ENCODE measurements around the gene THADA.
A peak's percentile ranks its signal among the peaks of the same experiment; 100 is the strongest.
"Not testable (repeated sequence)": the region's sequence is repeated elsewhere in the genome, so short reads cannot be mapped to it uniquely, and the experiment has no call there.

The THADA gene

GRCh38 chr2:43405829-43406228 is 190.0 kb downstream of the THADA start:
- no peak for DNase-seq

- no peak for DNase-seq
Observed at GRCh38 chr2:43402452-43402937, 193.3 kb downstream of the THADA start.

GRCh38 chr2:43402002-43402401 is 193.8 kb downstream of the THADA start:
- no peak for DNase-seq

- no peak for DNase-seq
Observed at GRCh38 chr2:43400508-43400907, 195.3 kb downstream of the THADA start.

GRCh38 chr2:43399515-43400264 is 196.1 kb downstream of the THADA start:
- DNase-seq = peak; percentile 45 to 52

- no peak for DNase-seq
Observed at GRCh38 chr2:43399098-43399497, 196.7 kb downstream of the THADA start.

- DNase-seq = no peak
Observed at GRCh38 chr2:43397821-43398220, 198.0 kb downstream of the THADA start.

- DNase-seq = no peak
Observed at GRCh38 chr2:43397411-43397810, 198.4 kb downstream of the THADA start.

- DNase-seq = not testable (repeated sequence)
Observed at GRCh38 chr2:43396344-43396743, 199.5 kb downstream of the THADA start.

- no peak for DNase-seq
Observed at GRCh38 chr2:43393918-43394317, 201.9 kb downstream of the THADA start.

GRCh38 chr2:43391878-43392215 is 204.0 kb downstream of the THADA start:
- no peak for DNase-seq

GRCh38 chr2:43391201-43391877 is 204.5 kb downstream of the THADA start:
- DNase-seq = peak in 1 of 2 experiments; percentile 12

- no peak for DNase-seq
Observed at GRCh38 chr2:43389581-43390466, 206.0 kb downstream of the THADA start.

GRCh38 chr2:43388371-43388770 is 207.5 kb downstream of the THADA start:
- no peak for DNase-seq

GRCh38 chr2:43387092-43388062 is 208.5 kb downstream of the THADA start:
- no peak for DNase-seq

- DNase-seq = not testable (repeated sequence)
Observed at GRCh38 chr2:43386679-43387078, 209.2 kb downstream of the THADA start.

GRCh38 chr2:43384143-43384542 is 211.7 kb downstream of the THADA start:
- DNase-seq = no peak

GRCh38 chr2:43383533-43383932 is 212.3 kb downstream of the THADA start:
- no peak for DNase-seq

GRCh38 chr2:43379494-43379893 is 216.3 kb downstream of the THADA start:
- DNase-seq = no peak

- no peak for DNase-seq
Observed at GRCh38 chr2:43377327-43377726, 218.5 kb downstream of the THADA start.

GRCh38 chr2:43376523-43377198 is 219.2 kb downstream of the THADA start:
- DNase-seq = no peak

Data from NCI-H446 (cell line).